HG02943 (cell line): ENCODE measurements around the gene CHGA.

Experiments
- ATAC-seq: cut with Tn5 transposase; IDR thresholded peaks from one replicate; pipeline ENCODE4 v1.9.1; 2021; ENCODE audit warnings: mild to moderate bottlenecking, low read depth, moderate library complexity; ENCODE audit not compliant: unreplicated experiment

CHGA gene, protein sequence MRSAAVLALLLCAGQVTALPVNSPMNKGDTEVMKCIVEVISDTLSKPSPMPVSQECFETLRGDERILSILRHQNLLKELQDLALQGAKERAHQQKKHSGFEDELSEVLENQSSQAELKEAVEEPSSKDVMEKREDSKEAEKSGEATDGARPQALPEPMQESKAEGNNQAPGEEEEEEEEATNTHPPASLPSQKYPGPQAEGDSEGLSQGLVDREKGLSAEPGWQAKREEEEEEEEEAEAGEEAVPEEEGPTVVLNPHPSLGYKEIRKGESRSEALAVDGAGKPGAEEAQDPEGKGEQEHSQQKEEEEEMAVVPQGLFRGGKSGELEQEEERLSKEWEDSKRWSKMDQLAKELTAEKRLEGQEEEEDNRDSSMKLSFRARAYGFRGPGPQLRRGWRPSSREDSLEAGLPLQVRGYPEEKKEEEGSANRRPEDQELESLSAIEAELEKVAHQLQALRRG

DNA sequence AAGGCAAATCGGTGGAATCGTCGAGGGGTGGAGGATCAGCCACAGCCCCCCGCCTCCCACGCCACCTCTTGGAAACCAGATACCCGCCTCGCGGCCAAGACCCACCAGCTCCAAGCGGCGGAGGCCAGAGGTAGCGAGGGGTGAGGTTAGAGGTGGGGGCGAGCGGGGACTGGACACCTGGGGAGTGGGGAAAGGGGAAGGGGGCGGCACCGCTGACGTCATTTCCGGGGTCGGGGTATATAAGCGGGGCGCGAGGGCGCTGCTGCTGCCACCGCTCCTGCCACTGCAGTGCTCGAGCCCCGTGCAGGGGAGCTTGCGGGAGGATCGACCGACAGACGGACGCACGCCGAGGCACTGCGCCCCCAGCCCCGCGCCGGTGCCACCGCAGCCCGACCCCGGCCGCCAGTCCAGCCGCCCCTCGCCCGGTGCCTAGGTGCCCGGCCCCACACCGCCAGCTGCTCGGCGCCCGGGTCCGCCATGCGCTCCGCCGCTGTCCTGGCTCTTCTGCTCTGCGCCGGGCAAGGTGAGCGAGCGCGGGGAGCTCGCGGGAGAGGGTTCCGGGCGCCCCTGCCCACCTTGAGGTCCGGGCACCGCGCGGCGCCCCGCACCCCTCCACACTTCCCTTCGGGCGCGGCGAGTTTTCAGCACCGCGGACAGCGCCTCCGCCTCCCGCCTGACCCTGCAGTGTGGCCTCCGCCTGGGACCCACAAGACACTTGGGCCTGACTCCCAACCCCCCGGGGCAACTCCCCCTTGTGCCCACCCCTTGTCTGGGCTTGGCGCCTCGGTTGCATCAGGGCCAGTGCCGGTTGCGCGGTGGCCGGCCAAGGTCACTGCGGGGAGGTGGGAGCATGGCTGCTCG lies at the start of gene CHGA:
CHGA (plus strand) TSS at position 268 of the 861 bp plus-strand sequence; CDS start at position 478, 210 bp downstream.
- ATAC-seq, result no peak

DNA sequence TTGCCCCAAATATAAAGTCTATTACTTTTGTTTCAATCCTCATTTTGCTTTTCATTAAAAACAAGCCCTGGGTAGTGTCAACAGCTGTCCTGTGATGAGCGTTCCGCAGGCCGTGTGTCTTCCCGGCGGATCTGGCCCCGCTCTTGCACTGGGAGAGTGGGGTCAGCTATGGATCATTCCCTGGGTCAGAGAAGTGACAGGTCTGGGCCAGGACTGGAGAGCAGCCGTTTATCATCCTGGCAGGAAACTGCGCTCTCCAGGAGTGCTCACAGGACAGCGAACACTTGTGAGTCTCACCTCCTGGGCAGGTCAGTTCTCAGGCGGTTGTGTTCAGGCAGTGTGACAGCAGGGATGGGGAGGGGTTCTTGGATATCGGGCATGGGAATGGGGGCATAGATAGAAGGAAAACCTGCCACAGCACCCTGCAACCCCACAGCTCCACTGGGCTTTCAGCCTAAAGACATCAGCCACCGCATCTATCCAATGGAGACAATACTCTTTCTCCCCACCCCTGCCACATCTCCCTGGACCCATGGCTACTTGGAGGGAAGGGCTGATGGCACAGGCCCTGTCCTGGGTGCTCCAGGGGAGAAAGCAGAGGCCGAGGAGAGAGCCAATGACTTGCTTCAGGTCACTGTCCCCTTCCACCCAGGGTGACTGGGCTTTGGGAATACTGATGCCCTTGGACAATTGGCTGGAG lies 47.8 kb upstream of the CHGA start:
- no peak for ATAC-seq

DNA sequence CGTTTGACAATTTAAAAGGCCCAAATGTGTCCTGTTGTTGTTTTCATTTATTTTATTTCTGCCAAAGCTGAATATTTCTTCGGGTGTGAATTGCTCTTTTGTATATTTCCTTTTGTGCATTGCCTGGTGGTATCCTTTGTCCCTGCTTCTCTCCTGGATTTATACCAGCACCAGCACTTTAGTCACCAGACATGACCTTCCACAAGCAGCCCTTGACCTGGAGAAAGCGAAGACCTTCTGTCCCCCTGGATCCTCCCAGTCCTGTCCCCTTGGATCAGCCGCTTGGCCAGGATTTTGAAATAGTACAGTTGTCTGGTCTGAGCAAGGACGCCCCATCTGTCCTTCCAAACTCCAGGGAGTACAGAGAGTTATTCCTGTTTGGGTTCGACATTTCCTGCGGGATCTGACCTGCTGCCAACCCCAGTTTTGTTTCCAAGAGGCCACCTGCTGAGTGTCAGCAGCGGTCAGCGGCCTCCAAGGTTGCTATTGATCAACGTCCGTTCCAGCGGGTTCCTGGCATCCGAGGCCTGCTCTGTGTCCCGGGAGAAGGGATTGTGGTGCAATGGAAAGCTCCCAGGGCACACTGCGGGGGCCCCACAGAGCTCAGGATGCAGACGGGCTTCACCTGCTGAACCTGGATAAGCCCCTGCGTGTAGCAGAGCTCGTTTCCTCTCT lies 45.1 kb upstream of the CHGA start:
- ATAC-seq, result no peak

DNA sequence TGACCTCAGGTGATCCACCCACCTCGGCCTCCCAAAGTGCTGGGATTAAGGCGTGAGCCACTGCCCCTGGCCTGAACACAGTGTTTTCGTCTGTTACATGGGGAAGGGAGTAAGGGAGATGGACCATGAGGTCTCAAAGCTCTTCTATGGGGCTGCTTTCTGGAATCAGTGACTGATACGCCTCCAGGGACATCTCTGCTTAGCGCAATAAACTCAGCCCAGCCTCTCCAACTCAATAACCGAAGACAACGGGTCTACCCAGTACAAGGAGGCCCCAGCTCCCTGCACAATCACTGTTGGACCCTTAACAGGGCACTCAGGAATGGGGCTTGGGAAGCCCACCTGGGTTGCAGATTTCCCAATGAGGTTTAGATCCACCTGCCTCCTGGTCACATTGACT lies 42.6 kb upstream of the CHGA start:
- ATAC-seq, result no peak

DNA sequence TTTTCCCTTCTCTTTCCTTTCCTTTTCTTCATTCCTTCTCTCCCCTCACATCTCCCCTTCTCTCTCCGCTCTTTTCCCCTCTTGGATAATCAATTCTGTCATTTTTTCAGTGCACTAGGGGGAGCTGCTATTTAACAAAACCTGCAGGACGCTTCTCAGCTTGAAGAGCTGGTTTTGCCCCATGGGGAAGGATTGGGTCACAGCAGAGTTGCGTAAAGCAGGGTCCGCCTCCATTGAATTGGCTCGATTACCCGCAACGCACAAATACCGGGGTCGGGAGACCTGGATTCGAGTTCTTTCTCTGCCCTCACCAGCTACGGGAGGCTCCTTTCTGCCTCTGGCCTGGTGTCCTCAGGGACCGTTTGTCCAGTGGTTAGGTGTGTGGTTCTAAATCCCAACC lies 42.1 kb upstream of the CHGA start:
- no peak for ATAC-seq

DNA sequence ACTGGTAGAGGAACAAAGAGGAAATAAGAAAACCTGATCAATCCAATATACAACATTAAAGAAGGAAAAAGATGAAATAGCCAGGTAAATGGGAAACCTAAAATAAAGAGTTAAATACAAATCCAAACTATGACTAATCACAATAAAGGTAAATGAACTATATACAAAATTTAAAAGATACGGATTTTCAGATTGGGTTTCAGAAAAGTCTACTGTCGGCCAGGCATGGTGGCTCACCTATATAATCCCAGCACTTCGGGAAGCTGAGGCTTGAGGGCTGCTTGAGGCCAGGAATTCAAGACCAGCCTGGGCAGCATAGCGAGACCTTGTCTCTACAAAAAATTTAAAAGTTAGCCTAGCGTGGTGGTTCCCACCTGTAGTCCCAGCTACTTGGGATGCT lies 39.9 kb upstream of the CHGA start:
- no peak for ATAC-seq

- ATAC-seq, result no peak
These were observed 38.5 kb upstream of the CHGA start for GRCh38 chr14:92884410-92884809.

GRCh38 chr14:92885279-92886061 lies 37.5 kb upstream of the CHGA start:
- no peak for ATAC-seq

DNA sequence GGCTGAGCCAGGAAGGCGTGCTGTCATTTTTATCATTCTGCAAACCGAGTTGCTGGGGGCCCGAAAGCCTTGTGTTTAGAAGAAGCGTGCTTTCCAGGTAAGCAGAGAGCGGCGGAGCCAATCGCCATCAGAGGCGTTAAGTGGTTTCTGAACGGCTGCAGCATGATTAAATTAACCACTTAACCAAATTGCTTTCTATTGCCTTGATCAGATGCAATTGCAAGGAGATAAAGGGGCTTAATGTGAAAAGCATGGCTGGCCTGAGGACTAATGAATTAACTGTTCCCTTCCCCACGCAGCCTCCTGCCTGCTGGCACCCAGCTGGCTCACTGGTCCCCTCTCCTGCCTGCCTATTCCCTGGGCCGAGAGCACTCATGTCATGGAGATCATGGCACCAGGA lies 36.6 kb upstream of the CHGA start:
- no peak for ATAC-seq

DNA sequence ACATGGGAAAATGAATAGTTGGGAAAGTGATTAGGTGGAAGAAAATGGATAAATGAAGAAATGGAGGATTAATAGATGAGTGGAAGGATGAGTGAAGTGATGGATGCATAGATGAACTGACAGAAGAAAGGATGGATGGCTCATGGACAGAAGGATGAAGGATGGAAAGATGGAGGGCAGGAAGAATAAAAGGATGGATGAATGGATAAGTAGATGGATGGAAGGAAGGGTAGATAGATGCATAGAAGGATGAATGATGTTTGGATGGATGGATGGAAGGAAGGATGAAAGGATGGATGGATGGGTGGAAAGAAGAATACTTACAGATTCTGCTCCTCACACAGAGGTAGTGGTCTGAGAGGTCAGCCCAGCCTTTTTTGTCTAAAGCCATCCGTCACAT lies 35.8 kb upstream of the CHGA start:
- ATAC-seq, result no peak

GRCh38 chr14:92888896-92889295 lies 34.1 kb upstream of the CHGA start:
- ATAC-seq, result no peak

DNA sequence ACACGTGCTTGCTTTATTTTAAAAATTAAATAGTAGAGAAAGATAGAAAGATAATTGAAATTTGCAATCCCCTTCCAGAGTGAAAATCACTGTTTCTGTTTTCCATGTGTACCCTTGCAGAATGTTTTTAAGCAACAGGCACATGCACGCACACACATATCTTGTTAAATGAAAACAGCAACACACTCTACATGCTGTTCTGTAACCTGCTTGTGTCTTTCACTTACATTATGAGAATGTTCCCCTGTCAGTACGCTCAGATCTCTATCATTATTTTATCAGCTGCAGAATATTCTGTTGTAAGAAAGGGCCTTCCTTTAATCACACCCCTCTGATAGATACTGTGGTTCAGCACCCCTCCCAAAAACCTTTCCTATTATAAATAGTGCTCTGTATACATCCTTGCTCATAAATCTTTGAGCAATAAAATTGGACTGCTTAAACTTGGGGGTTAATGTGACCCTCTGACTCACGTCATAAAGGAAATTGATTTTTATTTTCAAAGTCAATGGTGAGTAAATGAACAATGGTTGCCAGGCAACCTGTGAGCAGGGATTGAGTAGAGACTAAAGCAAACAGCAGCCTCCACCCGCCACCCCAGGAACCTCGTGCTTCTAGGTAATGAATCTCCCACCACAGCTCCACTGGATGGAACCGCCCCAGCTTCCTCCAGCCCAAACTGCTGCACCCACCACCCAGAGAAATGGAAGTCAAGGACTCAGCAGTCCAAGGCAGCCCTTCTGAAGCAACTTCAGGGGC lies 31.9 kb upstream of the CHGA start:
- ATAC-seq, result no peak

GRCh38 chr14:92892589-92892988 lies 30.4 kb upstream of the CHGA start:
- ATAC-seq, result no peak

DNA sequence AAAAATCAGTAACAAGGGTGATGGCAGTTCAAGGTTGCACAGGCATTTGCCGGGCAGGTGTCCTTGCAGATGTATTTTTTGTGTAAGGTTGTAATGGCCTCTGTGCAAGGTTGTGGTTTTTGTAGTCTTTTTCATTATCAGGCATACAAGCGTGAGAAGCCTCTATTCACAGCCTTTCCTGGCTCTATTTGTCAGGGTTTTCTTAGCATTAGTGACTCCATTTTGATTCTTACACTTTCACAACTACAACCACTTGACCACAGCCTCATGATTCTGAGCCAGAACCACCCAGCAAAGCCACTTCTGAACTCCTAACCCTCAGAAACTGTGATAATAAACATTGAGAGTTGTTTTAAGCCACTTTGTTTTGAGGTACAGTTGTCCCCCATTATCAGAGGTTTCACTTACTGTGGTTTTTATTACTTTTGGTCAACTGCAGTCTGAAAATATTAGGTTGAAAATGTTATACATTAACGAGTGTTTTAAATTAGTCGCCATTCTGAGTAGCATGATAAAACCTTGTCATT lies 27.5 kb upstream of the CHGA start:
- no peak for ATAC-seq

DNA sequence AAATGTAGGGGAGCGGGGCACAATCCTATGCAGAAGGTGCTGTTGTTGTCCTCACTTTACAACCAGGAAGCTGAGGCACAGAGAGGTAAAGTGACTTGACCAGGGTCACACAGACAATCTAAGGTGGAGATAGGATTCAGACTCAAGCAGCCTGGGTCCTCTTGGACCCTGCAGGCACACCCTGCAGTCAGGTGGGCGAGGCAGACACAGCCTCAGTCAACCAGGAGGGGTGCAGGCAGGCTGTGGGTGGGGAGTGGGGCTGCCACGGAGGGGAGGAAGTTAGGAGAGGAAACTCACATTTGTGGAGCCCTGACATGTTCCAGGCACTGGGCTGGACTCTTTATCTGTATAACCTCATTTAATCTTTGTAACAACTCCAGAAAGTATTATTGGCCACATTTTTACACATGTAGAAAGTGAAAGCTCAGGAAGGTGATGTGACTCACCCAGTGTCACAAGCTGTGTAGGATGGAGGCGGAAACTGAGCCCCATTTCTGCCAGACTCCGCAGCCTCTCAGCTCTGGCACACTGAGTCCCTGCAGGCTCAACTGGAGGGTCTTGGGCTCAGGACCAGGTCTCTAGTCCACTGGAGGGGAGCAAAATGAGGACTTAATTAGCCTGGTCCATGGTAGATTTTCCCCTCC lies 24.9 kb upstream of the CHGA start:
- ATAC-seq, result no peak

- no peak for ATAC-seq
These were observed 24.3 kb upstream of the CHGA start for GRCh38 chr14:92898566-92899131.

DNA sequence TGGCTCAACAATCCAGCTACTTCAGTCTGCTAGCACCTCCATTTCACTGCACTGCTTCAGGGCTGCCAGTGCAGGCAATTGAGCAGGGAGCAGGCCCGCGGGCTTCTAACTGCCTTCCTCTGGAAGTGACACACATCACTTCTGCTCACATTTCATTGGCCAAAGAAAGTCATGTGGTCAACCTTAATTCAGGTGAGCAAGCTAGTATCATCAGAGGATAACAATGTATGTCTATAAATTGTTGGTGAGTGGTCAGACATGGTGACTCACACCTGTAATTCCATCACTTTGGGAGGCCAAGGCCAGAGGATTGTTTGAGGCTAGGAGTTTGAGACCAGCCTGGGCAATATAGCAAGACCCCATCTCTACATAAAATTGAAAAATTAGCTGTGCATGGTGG lies 22.3 kb upstream of the CHGA start:
- ATAC-seq, result no peak

- no peak for ATAC-seq
These were observed 20.8 kb upstream of the CHGA start for GRCh38 chr14:92902191-92902590.
